Stimulated activated CD4-positive, alpha-beta T cell treated with anti-CD3 and anti-CD28 coated beads, Interleukin-15, amount 100 ng/mL, for 48 hours (primary cell): ENCODE data around the gene CAMK1D.

ENCODE experiments used
- DNase-seq, 2 donors: peaks; one replicate each; pipeline ENCODE4 v3.0.0-alpha.2; 2020; ENCODE audit warnings: low read depth in 2 of 2

Gene CAMK1D

DNA sequence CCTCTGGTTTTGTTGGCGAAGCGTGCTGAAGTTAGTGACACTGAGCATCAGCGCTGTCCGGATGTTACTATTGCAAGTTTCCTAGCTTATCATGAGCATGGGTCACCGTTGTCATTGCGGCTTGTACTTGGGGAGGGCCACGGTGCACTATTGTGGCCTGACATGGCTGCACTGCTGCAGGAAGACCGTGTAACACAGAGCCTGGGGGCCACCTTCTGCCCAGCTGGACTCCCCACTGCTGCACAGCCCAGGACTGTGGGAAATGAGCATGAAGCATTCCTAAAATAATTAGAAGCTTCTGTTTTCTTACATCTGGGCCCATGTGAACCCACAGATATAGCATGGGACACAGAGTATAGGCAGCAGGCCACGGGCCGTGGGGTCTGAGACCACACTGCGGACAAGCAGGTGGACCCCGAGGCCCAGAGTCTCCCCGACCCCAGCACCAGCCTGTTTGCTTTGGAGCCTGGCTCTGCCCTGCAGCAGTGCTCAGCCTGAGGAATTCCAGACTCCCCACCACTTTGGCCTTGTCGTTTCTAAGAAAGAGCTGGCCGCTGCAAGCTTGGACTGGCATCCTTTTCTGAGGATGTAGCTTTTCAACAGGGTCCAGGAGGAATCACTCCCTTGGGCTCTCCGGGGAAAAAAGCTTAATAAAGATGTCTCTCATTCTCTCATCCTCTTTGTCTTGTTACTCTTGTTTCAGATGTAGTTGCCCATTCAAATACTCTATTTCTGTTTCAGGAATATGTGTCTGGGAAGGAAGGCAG lies 473.0 kb downstream of the CAMK1D start:
- no peak for DNase-seq

DNA sequence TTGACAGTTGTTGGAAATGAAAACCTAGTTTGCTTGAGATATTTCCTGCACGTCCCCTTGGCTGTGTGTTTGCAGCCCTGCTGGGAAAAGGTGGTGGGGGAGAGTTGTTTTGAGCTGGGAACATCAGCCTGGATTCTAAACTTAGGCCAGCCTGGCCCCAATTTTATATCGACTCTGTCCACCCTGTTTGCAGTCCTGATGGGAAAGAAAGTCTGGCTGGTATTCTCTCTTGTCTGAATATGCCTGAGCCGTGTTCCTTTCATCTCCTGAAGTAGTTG lies 473.5 kb downstream of the CAMK1D start:
- DNase-seq, result no peak

- DNase-seq, result no peak
Measured at GRCh38 chr10:12823328-12823727, 474.0 kb downstream of the CAMK1D start.

DNA sequence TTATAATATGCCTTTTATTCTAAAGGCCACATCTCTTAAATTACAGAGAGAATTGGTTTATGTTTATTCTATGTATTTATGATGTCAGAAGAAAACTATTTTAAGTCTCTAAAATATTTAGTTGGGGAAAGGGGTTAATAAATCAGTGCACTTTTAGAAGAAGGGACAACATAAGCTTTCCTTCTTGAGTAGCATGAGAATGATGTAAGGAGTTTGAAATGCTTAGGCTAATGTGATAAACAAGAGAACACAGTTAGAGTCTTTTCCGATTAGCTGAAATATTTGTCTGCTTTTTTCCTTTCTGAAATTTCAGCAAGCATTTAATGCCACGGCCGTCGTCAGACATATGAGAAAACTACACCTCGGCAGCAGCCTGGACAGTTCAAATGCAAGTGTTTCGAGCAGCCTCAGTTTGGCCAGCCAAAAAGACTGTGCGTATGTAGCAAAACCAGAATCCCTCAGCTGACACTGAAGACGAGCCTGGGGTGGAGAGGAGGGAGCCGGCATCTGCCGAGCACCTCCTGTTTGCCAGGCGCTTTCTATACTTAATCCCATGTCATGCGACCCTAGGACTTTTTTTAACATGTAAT lies 476.0 kb downstream of the CAMK1D start:
- no peak for DNase-seq

GRCh38 chr10:12826800-12827372 lies 477.5 kb downstream of the CAMK1D start:
- DNase-seq, result no peak

DNA sequence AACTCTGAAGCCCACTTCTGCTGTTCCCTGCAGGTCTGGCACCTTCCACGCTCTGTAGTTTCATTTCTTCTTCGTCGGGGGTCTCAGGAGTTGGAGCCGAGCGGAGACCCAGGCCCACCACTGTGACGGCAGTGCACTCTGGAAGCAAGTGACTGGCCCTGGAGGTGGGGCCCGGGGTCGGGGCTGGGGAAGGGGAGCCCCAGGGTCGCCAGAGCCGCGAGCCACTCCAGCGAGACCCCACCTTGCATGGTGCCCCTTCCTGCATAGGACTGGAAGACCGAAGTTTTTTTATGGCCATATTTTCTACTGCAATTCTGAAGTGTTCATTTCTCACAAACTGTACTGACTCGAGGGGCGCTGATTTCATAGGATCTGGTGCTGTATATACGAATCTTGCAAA lies 479.4 kb downstream of the CAMK1D start:
- no peak for DNase-seq

DNA sequence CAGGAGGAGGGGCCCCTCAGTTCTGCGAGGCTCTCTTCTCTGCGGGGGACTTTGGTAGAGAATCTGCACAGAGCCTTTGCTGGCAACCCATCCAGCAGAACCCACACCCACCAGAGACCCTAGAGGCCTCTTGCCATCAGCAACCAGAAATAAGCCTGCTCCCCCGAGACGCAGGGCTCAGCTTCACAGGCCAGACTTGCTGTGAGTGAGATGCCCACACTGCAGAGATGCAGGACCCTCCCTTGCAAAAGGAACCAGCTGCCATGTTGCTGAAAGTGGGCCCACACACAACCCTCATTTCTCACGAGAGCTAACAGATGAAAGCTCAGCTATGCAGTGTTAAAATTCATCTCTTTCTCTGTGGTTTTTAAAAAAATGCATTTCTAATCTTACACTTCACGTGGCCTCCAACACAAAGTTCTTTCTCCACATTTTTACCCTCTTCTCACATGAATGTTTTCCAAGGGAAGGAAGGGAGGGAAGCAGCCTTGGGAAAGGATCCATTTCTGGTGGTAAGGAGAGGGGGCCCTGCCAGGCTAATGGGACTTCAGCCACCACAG lies 480.6 kb downstream of the CAMK1D start:
- no peak for DNase-seq

- no peak for DNase-seq
Measured at GRCh38 chr10:12832096-12832495, 482.7 kb downstream of the CAMK1D start.

GRCh38 chr10:12833451-12833850 lies 484.1 kb downstream of the CAMK1D start:
- DNase-seq, result no peak

- no peak for DNase-seq
Measured at GRCh38 chr10:12834116-12834665, 484.8 kb downstream of the CAMK1D start.

DNA sequence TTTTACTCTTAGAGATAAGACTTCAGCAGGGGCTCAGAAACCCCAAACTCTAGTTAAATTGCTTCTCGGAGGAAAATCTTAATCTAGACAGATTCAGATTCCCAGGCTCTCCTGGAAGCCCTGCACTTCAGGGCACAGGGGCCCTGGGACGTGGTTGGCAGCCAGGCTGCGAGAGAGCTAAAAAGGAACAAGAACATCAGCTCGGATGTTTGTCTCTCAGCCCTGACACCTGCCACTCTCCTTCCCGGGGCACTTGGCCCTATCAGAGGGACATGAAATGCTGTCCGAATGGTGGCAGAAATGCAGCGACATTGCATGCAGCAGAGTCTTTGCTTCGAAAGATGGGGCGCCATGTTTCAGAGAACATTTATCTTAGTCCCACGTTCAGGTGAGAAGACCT lies 485.4 kb downstream of the CAMK1D start:
- no peak for DNase-seq

DNA sequence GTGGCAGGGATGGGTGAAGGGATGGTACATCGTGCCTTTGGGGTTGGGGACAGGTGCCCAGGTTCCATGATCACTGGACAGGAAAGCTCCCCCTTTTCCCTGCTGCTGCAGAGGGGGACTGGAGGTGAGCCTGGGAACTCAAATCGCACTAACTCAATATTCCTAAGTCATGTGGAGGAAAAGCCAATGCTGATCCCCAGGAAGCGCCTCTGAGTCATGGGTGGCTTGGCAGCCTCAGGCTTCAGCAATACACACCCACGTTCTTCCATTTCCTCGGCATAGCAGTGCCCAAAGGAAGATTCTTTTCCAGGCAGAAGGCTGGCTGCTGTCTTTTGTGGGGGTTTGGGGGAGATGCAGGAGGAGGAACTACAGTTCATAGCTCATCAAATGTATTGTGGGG lies 486.4 kb downstream of the CAMK1D start:
- no peak for DNase-seq

DNA sequence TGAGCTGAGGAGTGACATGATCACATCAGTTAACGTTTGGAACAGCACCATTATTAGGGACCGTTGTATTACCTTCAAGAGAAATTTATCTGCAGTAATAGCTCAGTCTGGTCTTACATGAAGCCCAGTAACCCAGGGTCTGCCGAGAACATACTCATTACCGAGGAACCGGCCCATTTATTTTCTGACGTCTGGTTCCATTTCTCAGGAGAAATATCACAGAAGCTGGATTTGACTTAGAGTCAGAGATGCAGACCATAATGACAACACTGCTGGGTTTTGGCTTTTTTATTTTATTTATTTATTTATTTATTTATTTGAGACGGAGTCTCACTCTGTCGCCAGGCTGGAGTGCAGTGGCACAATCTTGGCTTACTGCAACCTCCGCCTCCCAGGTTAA lies 489.0 kb downstream of the CAMK1D start:
- no peak for DNase-seq

- no peak for DNase-seq
Measured at GRCh38 chr10:12838995-12839927, 489.9 kb downstream of the CAMK1D start.

DNA sequence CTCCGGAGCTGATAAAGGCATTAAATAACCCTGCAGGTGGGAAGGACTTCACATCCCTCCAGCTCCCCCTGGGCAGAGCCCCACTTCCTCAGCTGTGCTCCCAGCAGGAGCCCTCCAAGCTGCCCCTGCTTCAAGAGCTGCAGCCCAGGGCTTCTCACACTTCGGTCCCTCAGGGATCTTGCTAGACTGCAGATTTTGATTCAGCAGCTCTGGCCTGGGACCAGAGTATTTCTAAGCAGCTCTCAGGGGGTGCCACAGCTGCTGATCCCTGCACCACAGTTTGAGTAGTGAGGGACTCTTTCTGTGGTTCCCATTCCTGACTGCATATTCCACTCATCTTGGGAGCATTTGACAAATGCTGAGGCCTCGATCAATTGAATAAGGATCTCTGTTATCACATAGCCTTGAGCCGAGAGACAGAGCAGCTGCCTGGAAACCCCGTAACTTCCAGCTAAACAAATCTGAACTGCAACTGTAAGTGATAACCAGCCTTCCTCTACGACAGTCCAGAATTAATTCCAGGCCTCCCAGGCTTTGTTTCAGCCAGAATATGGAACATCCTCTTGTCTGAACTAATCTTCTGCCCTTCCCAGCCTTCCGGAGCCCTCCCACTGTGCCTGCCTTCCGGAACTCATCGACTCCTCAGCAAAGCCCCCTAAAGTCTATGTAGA lies 490.7 kb downstream of the CAMK1D start:
- DNase-seq, result no peak

DNA sequence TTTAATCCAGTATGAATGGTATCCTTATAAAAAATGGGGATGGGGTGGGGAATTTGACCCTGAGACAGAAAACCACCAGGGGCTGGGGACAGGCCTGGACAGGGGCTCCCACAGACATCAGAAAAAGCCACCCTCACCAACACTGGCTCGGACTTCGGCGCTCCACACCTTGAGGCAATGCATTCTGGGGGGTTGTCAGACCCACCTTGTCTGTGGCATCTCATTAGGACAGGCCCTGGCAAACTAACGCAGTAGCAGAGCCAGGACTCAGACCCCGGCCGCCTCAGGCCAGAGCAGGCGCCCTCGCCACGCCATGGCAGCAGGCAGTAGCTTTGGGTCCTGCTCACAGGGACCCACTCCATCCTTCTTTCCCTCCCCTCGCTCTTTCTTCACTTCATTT lies 492.1 kb downstream of the CAMK1D start:
- DNase-seq, result no peak

GRCh38 chr10:12841826-12842225 lies 492.5 kb downstream of the CAMK1D start:
- DNase-seq, result no peak

DNA sequence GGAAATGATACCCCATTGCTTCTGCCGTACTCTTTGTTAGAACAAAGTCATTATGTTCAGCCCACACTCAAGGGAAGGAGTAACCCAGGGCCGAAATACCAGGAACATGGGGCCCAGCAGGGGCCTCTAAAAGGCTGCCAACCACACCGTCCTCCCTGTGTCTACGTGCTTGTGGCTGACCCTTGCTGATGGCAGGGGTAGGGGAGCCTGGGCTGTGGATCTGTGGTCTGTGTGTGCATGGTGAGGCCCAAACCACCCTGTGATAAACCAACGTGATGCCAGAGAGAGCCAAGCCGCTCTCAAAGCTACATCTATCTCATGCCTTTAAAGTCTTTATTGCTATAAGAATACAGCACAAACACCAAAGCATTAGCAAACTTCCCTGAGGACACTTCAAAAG lies 493.0 kb downstream of the CAMK1D start:
- no peak for DNase-seq

DNA sequence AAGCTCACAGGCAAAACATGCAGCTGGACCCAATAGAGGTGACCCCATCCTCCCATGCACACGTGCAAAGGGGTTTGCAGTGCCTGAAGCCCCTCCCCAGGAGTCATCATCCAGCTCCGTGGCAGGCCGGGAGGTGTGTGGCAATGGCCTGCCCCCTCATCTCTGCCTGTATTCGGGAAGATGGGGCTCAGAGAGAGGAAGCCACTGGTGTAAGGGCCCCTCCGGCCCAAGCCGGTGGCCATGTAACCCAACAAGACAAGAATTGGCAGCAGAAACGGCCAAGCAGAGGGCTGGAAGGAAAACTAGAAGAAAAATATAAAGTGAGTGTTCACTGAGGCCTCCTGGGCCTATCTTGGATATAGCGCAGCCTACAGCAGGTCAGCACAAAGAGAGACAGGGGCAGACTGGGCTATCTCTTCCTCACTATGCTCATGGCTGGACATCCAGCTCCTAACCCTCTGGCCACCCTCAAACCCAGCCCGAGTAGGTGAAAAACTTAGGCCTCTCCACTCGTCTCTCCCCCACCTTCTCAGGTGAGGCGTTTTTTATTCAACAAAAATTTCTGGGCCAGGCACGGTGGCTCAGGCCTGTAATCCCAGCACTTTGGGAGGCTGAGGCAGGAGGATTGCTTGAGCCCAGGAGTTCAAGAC lies 494.1 kb downstream of the CAMK1D start:
- DNase-seq, result no peak

DNA sequence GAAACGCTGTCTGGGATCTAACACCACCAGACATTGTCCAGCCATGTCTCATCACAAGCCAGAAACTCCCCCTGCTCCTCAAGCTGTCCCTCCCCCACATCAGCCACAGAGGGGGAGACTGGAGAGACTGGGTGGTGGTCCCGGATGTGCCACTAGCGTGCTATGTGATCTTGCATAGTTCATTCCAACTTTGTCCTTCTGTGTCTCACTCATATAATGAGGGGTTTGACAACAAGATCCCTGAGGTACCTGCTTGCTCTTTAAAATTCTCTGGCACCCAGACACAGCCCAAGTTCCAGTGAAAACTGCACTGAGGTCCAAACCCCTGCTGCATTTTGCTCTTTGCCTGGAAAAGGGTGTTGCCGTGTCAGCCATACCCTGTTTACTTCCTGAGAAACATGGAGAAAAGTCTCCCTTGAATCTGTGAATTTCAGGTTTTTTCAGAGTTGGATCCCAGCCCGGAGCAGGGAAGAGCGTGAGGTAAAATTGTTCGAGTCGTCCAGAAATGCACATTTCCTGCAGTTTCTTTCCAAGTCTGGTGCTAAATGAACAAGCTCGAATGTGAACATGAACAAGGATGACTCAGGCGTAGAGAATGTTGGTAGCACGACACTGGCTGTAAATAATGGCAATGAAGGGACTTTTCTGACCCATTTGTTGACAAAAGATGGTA lies 495.6 kb downstream of the CAMK1D start:
- no peak for DNase-seq
